HG02571 (cell line): ENCODE data around the gene CHN2.
"Not testable (repeated sequence)": the region's sequence is repeated elsewhere in the genome, so short reads cannot be mapped to it uniquely, and the experiment has no call there.

Experiments
- ATAC-seq: cut with Tn5 transposase; IDR thresholded peaks from one replicate; pipeline ENCODE4 v1.9.1; 2021; ENCODE audit warnings: mild to moderate bottlenecking, moderate library complexity; ENCODE audit not compliant: unreplicated experiment

The CHN2 gene

DNA sequence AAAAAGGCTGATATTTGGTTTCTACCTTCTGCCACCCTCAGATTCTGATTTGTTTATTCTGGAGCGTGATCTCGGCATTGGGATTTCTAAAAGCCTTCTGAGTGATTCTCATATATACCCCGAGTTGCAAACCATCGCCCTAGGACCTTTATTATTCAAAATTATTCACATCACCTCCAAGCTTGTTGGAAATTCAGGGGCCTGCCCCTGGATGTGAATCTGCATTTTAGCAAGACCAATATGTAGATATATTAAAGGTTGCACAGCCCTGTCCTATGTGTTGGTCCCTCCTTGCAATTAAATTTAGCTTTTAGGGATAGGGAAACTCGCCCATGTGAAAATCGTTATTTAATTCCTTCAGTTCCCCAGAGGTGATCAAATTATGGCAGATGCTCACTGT, 9.0 kb upstream of the CHN2 start:
- no peak for ATAC-seq

DNA sequence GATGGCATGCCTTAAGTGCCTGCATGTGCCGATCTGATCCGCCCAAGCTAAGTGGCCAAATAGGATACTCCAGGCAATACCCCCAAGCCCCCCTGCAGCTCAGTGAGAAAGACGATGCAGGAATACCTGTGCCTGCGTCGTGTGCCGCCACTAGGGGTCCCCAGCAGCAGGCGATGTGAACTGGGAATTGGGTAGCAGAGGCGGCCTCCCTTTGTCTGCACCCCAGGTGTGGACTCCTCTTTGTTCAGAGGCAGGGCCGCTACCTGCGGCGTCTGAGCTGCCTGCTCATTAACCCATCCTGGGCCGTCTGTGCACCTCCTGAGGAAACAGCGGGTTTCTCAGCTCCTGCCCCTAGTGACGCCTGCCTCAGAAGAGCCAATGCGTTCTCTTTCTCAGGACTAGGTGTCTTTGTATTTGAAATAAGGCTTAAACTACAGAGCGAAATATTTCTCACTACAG, 4.8 kb upstream of the CHN2 start:
- no peak for ATAC-seq

DNA sequence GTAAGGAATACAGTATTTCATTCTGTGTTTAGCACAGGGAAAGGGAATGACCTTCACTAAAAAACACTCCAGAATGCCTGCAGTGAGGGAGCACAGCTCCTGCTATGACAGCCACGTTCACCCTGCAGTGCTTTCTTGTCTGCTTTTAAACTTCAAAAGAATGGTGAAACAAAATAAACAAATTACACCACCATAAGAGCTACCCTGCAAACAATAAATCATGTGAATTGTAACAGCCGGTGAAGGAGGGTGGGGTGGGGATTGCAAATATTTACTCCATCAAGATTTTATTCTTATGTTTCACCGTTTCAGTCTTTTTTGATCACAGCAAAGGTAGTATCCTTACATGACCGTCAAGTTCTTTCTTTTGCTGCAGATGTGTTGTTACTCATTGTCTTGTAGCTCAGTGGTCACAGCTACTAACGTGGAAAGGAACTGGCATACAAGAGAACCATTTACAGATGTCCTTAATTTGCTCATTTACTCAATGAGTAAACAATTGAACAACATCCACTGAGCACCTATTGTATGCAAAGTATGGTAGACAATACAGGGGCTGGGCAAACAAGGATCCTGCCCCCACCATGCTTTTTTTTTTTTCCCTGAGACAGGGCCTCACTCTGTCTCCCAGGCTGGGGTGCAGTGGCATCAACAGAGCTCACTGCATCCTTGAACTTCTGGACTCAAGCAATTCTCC, 4.1 kb upstream of the CHN2 start:
- ATAC-seq, result no peak

DNA sequence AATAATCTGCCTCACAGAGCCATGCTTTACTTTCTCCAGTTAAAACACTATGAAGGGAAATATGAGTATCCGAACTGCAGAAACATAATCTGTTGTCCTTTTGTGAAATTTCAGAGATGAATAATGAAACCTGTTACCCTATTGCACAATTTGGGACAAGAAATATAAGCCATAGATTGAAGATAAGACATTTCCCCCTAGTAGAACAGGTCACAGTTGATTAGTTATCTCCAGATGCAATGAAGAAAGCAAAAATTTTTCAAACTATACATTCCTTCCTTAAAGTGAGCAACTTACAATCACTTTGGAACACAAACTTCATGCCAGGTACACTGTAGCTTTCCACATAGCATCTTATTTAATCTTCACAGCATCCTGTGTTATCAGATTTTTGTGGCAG, 2.3 kb upstream of the CHN2 start:
- ATAC-seq, result no peak

DNA sequence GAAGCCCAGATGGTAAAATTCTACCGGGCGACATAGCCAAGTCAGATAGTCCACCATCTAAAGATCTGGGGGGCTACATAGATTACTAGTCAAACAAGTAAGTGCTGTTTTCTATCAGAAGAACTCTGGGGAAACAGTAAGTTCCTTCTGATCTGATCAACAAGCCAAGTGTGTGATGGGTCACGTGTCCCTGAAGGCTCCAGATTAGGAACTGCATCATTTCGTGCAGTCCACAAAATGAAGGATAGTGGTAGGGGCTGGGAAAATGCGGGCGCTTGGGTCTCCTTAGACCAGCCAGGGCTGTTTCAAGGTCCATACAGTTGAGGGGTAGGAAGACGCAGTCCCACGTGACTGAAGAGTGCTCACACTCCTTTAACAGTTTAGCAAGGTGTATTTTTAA, 1.8 kb upstream of the CHN2 start:
- no peak for ATAC-seq

DNA sequence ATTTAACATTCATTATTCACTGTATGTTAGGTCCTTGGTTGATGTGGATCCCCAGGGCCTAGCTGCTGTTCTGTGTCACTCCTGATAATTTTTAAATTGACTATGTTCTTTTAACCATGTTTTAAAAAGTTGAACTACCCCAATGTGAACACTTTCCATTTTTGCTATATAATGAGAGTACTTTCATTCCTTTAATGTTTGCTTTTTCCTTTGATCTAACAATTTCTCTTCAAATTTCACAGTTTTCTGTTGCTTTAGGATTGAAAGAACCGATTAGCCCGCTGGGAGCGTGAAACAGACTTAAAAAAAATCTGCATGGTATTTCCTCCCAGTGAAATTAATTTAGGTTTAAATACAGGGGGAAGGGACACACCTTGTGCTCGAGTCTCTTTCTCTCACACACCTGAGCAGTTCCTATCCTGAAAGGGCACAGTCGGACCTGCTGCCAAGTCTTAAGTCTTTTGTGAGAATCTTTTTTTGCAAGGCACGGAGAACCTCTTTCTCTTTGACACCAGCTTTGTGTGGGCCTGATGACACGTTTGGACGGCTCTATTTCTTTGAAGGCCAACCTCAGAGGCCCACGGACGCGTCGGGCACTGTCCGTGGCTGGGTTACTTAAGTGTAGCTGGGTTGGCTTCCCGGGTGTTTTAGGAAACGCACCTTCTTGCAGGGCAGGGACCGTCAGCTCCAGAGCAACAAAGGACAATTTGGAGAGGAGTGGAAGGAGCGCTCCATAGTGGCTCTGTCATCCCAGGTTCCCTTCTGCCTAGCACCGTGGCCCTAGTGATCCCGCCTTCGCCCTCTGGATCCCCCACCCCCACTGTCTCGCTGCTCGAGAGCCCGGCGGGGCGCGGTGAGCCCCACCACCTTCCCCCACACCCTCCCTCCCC, 1.0 kb upstream of the CHN2 start:
- ATAC-seq, result no peak

DNA sequence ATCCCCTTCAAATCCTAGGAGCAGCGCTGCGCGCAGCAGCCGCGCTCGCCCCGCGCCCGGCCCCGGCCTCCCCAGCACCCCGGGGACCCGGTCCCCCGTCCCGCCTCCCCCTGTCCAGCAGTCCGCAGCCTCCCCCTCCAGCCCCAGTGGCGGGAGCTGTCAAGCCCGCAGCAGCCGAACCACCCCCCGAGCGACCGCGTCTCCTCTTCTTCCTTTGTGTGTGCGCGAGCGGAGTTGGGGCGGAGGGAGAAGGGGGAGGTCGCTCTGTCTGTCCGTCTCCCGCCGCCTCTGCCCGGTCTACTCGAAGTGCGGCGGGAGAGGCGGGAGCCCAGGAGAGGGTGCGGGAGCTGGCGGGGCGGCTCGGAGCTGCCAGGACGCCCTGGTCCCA, 375 bp upstream of the CHN2 start:
- ATAC-seq, result no peak

DNA sequence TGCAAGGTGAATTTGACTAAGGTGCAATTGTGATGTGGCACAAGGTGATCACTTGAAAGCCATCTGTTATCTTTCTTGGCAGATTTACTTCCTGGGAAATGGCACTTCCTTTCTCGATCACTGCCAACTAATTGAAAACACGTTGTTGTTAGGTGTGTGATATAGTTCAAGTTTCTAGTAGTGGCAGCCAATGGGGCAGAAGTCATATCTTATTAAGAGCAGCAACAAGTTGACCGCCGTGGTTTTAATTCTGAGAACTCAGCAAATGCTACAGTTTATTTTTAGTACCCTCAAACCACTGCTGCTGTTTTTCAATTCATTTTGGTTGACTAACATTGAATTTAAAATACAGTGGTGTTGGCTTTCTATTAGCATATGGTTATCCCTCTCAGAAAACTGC, 1.6 kb downstream of the CHN2 start:
- no peak for ATAC-seq

DNA sequence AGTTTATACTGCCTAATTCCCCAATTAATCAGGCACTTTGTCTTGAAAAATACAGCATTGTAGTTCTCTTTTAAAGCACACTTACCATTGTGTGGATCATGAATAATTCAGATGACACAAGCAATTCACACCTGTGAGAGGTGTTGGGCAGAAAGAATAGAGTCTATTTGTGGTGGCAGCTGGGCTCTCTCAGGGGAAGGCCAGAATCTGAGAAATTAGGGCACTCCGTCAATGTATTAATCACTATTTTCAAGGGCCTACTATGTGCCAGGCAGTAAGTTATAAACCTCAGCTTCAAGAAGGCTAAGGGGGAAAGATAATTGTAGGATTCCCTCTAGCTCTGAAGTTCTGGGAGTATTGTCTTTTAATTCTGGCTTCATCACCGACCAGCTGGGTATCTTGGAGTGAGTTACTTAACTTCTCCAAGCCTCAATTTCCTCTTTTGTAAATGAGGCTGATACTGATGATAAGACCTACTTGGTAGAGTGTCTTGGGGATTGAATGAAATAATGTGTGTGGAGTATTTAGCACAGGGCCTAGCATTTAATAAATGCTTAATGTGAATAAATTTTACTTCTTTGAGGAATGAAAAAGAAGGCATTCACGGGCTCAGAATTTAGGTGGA, 2.5 kb downstream of the CHN2 start:
- no peak for ATAC-seq

DNA sequence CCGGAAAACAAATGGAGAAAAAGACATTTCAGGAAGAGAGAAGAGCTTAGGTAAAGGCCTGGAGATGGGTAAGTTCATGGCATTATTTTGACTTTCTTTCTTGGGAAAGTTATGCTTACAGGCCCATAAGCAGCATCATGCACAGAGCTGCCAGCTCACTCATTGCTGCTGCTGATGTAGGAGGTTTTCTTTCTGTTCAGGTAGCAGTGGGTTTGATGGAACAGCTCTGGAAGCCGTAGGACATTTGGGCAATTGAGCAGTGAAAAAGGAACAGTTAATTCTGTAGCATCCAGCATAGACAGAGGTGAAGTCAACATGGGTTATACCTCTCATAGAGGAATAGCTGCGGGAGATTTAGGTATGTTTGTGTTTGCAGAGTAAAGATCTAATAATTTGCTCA, 3.3 kb downstream of the CHN2 start:
- no peak for ATAC-seq

DNA sequence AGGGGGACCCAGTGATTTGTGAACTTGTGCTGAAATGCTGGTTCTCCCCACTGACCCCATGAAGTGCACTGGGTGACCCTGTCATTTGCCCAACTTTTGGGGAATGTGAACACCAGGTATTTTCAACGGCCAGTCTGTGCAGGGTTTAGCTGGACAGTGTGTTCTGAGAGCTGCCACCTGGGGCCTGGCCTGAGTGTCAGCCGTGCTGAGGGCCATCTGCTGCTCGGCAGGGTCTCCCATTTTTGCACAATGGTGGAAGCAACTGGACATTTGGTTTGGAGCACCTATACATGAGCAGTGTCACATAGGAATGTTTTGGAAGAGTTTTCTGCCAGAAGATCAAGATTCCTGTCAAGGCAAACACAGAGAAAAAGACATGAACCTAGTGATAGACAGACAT, 5.2 kb downstream of the CHN2 start:
- ATAC-seq, result no peak

DNA sequence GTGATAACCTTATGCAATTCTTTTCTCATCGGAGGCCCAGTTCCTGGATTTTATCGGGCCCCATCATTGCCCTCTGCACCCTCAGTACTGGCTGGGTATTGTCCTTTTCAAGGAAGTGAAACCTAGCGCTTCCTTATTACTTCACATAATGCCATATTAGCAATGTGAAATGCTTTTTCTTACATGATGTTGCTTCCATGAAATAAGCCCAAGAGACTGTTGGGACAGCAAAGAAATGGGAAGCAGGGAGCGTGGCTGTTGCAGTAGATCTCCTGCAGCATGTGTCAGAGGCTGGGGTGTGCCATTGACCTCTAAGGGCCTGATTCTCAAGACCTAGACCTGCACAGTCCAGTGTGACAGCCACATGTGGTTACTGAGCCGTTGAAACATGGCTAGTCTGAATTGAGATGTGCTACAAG, 8.1 kb downstream of the CHN2 start:
- ATAC-seq, result no peak

DNA sequence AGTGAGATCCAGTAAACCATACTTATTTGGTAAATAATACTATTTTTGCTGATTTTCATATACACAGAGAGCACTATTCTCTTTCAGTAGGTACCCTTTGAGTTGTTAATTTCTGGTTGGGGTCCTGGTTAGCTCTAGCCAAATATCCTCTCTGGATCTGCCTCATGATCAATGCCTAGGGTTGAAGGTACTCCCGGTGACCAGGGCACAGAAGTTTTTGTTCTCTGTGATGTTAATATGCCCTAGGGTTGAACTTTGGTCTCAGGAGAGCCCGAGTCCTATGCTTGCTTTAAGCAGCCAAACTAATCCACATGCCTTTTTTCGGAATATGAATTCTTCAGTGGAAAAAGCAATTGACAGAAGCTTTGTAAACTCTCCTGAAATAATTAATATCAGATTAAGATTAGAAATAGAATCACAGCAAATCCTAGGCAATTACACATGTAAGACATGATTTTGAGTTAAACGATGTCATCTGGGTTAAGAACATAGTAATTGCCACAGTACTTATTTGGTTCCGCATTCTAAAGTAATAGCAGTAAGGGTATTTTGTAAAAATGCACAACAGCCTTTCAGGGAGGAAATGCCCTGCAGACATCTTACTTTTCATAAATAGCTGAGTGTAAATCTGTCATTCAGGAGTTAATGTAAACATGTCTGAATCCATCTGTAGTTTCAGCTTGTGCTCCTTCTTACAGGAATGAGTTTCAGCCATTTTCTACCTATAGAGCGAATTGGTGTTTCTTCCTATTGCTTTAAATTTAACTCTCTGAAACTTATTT, 10.1 kb downstream of the CHN2 start:
- ATAC-seq, result no peak

DNA sequence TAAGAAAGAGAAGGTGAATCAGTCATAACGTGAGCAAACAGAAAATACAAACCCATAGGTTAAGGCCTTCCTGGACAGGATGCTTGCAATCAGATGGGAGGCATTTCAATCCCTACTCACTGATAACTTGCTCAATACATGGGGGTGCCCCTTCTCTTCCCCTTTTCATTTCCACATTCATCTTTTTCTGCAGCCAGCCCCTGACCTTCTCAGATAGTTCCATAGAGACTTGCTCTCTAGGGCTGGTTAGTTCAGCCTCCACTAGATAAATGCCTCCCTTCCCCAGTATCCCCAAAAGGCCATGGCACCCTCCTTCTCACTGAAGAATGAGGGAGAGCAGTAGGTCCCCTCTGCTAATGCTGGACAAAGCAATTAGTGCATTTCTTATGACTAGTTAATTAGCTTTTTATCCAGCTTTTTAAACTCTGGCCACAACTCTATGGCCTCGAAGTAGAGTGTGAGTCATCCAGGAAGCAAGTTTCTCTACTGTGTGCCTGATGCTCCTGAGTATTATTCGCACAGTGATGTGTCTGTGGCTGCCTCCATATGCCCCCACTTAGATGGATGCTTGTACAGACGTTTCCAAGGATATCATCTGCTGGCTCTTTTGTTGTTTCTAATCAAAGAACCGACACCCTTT, 12.7 kb downstream of the CHN2 start:
- ATAC-seq, result no peak

DNA sequence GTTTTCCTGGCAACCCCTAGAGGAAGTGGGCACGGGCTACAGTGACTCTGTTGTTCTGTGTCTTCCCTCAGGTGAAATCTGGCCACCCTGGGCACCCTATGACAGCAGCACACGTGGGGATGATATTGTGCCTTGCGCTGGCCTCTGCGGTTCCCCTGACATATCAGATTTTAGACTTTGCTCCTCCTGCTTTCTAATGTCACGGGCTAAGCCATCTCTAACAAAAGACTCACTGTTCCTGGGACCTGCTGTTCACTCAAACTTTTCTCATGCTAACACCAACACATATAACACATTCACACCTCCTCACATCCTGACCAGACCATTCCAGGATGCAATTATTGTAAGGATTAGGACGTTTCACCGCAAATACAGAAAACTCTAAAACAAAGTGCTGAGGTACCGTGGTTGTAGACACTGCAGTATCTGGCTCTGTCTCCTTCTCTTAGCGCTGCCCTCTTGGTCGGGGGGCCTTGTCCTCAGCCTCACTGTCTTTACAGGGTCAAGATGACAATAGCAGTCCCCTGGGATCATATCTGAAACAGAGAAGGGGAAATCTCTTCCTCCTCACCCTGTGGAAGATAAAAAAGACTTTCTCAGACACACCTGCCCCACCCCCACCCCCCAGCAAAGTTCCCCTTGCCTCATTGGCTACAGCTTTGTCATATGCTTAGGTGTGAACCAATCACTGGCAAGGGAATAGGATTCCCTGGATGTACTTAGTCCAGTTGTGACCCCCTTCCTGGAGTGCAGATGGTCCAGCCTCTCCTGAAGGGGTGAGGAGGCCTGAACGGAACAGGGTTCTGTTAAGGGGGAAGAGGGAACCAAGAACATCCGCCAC, 14.1 kb downstream of the CHN2 start:
- ATAC-seq, result no peak

DNA sequence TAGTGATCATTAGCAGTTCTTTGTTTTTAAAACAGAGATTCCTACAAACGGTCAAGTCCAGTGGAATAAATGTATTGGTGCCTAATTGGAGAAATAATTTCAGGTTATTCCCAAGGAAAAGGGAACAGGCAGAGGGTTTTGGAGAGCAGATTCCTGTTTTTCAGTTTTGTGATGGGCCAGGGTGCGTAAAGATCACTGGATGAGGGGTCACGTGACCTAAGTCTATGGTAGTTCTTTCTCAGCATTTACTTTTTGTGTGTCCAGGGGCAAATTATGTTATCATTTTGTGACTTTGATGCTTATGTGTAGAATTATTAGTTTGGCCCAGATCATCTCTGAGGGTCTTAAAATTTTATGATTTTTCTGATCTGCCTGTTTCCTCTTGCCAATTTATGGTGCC, 15.2 kb downstream of the CHN2 start:
- ATAC-seq, result no peak

DNA sequence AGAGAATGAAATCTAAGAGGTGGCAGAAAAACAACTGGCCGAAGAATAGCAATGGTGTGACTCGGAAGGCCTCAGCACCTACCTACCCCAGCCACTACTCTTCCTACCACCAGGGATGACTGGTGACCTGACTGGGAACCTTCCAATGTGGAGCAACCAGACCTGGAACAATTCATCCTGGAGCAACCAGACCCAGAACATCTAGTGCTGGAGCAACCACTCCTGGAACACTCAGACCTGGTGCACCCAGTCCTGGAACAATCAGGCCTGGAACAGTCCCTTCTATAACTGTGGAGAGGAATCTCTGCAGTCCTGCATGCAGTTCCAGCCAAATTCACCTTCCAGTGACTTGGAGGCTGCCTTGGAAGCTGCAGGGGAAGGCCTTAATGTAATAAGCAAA, 18.2 kb downstream of the CHN2 start:
- ATAC-seq, result not testable (repeated sequence)

DNA sequence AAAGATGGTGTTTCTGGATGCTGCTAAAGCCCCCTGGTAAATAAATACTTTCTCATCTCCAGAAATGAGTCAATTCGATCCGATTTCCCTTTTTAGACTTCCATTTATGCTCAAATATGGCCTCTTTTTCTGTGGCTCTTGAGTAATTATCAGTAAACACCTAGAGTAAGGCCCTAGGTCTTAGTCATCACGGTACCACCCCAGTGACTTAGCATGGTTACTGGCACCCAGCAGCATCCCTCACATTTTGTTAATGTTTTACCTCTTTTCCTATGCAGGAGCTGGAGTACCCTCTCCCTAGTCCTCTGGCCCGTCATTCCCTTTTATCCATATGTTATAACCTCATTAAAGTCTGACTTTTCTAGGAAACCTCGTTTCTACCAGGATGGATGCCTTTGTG, 19.5 kb downstream of the CHN2 start:
- ATAC-seq, result no peak

DNA sequence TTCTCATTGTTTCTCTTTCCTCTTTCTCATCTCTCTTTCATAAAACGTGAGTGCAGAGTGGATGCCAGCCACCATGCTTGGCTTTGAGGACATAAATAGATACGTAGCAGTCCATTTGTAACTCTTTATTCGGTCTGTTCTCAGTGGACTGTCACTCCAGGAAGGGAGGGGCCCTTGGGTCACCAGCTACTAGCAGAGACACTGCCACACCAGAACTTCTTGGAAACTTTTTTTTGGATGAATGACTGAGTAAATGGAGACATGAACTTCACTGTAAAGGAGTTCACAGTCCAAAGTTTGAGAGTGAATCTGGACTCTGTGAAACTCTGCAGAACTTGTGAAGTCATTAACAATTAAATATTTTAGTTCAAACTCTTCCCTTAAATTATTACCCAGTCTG, 20.2 kb downstream of the CHN2 start:
- ATAC-seq, result no peak

DNA sequence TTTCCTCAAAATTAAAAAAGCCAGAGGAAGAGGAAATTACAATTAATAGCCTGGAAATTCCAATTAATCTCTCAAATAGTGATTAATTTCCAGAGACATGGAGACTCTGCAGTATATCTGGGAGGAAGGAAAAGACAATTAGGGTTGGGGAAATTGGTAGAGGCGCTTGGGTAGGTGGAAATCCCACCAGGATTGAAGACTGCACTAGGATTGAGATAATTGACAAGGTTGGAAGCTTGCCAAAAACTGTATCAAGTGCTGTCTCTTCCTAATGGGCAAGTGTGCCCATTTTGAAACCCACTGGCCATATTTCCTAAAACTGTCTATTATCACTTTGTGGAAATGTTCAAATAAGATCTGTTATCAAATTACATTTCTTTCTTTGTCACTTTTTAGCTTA, 21.6 kb downstream of the CHN2 start:
- ATAC-seq, result no peak
